HEK293T (cell line): ENCODE data around the gene NPLOC4.

Experiments used
- ARNT ChIP-seq: fragments of 450-650 bp; IDR thresholded peaks from 2 replicates; pipeline ENCODE4 v1.6.1; 2017; ENCODE audit warnings: mild to moderate bottlenecking
- NFRKB ChIP-seq: fragments of 450-650 bp; IDR thresholded peaks from 2 replicates; pipeline ENCODE4 v1.6.1; 2016; ENCODE audit warnings: mild to moderate bottlenecking, moderate library complexity
- TARDBP ChIP-seq: fragments of 450-650 bp; IDR thresholded peaks from 2 replicates; pipeline ENCODE4 v1.6.1; 2016
- ZNF384 ChIP-seq: fragments of 450-650 bp; IDR thresholded peaks from 2 replicates; pipeline ENCODE4 v1.6.1; 2016

DNA sequence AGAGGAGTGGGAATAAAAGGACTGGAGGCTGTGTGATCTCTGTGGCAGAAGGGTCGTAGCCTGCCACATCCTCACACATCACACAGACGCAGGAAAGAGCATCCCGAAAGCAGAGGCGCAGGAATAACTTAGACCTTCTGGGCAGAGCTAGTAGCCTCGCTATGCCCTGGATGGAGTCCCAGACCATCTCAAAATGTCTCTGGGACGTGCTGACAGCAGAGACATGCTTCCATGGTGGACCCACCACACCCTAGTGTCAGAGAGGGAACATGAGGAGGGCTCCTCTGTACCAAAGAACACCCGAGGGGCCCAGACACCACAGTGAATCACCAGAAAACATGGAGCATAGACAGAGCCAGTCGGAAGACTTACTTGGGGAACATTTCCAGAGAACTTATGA, 55.2 kb downstream of the NPLOC4 start:
- TF ChIP-seq ARNT: no peak
- no peak for TF ChIP-seq TARDBP
- no peak for TF ChIP-seq NFRKB
- no peak for TF ChIP-seq ZNF384
